ENCODE data around the gene DKKL1.

Gene DKKL1

DNA sequence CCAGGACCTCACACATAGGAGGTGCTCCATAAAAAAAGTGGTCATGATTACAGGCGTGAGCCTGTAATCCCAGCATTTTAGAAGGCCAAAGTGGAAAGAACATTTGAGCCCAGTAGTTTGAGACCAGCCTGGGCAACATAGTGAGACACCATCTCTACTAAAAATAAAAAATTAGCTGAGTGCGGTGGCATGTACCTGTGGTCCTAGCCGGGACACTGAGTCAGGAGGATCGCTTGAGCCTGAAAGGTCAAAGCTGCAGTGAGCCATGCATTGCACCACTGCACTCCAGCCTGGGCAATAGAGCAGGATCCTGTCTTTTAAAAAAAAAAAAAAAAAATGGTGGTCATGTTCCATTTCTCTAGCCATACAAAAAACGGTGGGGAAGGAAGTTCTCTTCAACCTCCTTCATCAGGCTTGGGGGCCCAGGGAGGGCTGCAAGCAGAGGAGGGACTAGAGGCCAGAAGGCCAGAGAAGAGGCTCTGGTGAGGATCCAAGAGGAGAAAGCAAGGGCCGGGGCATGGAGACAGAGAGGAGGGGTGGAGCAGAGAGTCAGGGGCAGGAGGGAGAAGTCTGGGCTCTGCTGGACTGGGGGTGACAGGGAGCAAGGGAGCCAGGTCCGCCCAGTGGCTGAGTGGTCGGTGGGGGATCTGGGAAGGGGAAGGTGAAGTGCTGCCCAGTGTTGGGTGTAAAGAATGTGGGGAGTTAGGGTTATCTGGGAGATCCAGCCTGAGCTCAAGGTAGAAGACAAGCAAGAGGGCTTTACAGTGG is 33.2 kb downstream of the DKKL1 start:
- DNase-seq (ENCODE audit: low read depth, low spot score): no peak

GRCh38 chr19:49398001-49398615 is 34.4 kb downstream of the DKKL1 start:
- DNase-seq (ENCODE audit: low read depth, low spot score): no peak

GRCh38 chr19:49398931-49399330 is 35.3 kb downstream of the DKKL1 start:
- DNase-seq (ENCODE audit: low read depth, low spot score): no peak

GRCh38 chr19:49400029-49400428 is 36.4 kb downstream of the DKKL1 start:
- no peak for DNase-seq (ENCODE audit: low read depth, low spot score)

GRCh38 chr19:49403404-49404187 is 39.9 kb downstream of the DKKL1 start:
- DNase-seq (ENCODE audit: low read depth, low spot score): no peak

DNA sequence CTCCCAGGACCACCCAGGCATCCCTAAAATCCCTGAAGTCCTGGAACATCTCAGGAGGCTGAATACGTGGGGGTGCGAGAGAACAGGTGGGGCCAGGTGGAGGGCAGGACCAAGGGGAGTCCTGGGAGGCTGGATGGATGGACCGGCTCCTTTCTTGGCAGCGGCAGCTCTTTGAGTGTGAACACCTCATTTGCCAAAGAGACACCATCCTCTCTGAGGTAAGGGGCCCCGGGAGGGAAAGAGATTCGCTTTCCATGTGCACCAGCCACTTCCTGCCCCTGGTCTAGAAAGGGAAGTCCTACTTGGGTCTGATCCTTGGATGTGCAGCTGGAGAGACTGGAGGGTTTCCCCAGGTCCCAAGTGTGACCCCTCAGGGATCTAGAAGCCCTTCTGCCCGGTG is 43.4 kb downstream of the DKKL1 start:
- DNase-seq (ENCODE audit: low read depth, low spot score): no peak

GRCh38 chr19:49407482-49408015 is 43.9 kb downstream of the DKKL1 start:
- DNase-seq (ENCODE audit: low read depth, low spot score): no peak

DNA sequence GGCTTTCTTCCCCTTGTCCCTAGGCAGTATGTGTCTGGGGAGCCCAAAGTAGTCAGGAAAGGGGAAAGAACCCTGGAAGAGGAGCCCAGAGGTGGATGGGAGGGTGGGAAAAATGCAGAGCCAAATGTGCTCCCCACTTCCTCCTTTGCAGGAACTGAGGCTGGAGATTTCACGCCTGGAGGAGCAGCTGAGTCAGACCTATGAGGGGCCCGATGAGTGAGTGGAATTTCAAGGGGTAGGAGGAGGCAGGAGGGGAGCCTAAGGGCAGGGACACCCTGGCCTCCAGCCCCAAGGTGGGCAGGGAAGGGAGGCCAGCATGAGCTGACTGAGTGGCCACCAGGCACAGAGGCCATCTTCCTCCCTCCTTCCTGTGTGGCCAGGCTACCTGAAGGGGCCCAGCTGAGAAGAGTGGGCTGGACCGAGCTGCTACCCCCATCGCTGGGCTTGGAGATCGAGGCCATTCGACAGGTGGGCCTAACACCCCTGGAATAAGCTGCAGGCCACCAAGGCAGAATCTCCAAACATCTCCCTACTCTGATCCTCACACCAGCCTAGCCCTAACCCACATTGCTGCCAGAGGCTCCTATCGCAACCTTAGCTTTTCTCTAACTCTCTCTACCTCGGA is 45.3 kb downstream of the DKKL1 start:
- no peak for DNase-seq (ENCODE audit: low read depth, low spot score)

DNA sequence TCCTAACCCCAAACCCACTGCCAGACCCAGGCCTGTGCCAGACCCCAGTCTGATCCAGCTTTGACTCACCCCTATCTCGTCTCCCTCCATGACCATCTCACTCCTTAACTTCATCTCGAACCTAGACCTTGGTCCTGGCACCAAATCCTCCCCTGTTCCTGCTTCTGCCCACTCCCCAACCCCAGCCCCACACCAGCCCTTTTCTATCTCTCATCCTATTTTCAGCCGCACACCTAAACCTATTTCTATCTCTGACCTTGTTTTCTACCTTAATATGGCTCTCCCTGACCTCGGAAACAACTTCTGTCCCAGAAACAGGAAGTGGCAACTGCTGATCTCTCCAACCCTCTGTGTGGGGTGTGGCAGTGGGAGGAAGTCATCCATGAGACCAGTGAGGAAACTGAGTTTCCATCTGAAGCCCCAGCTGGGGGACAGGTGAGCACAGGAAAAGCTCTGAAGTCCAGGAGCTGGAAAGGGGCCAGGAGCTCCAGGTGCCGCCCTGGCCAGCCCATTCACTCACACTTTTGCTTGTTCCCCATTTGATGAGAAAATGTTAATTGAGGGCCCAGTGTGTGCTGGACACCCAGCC is 45.9 kb downstream of the DKKL1 start:
- no peak for DNase-seq (ENCODE audit: low read depth, low spot score)

DNA sequence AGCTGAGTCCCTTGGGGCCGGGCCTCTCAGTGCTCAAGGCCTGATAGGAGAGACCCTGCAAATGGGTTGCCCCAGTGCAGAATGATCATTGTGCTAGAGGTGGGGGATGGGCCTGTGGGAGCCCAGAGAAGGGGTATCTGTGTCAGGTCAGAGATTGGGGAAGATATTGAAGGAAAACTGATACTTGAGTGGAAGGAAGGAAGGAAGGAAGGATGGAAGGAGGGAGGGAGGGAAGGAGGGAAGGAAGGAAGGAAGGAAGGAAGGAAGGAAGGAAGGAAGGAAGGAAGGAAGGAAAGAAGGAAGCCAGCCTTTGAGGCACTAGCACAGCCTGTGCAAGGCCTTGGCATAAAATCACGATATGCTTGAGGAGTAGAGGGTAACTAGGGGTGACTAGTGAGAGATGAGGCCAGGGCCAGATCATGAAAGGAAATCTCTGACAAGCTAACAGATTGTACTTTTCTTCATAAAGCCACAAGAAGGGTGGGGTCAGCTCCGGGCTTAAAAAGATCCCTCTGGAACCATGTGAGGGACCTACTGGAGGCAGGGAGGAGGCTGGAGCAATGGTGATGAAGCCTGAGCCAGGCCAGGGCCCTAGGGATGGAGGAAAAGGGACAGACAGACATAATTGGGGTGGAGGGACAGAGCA is 48.1 kb downstream of the DKKL1 start:
- DNase-seq (ENCODE audit: low read depth, low spot score): no peak

DNA sequence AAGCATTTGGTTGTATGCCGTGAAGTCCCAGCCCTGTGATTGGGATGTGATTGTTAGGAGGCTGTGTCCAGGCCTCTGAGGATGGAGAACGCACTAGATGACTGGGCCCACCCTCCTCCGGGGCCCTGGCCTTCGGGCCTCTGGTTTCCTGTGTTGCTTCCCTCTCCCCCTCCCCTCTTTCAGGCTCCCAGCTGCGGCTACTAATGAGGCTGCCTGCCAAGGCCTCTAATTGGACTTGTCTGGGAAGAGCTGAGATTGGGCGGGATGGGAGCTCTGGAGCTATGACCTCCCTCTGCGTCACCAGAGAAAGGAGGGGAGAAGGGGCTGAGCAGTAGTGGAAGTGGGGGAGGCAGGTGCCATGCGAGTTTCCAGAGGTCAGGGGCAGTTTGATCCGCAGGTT is 49.7 kb downstream of the DKKL1 start:
- no peak for DNase-seq (ENCODE audit: low read depth, low spot score)

- DNase-seq (ENCODE audit: low read depth, low spot score): no peak
Observed at GRCh38 chr19:49414256-49414655, 50.6 kb downstream of the DKKL1 start.

- DNase-seq (ENCODE audit: low read depth, low spot score): no peak
Observed at GRCh38 chr19:49415102-49415809, 51.6 kb downstream of the DKKL1 start.

GRCh38 chr19:49415810-49416200 is 52.1 kb downstream of the DKKL1 start:
- no peak for DNase-seq (ENCODE audit: low read depth, low spot score)

GRCh38 chr19:49417088-49417487 is 53.4 kb downstream of the DKKL1 start:
- DNase-seq (ENCODE audit: low read depth, low spot score): no peak

- no peak for DNase-seq (ENCODE audit: low read depth, low spot score)
Observed at GRCh38 chr19:49418511-49418910, 54.8 kb downstream of the DKKL1 start.

GRCh38 chr19:49419173-49419572 is 55.5 kb downstream of the DKKL1 start:
- no peak for DNase-seq (ENCODE audit: low read depth, low spot score)

- no peak for DNase-seq (ENCODE audit: low read depth, low spot score)
Observed at GRCh38 chr19:49420227-49420626, 56.5 kb downstream of the DKKL1 start.

DNA sequence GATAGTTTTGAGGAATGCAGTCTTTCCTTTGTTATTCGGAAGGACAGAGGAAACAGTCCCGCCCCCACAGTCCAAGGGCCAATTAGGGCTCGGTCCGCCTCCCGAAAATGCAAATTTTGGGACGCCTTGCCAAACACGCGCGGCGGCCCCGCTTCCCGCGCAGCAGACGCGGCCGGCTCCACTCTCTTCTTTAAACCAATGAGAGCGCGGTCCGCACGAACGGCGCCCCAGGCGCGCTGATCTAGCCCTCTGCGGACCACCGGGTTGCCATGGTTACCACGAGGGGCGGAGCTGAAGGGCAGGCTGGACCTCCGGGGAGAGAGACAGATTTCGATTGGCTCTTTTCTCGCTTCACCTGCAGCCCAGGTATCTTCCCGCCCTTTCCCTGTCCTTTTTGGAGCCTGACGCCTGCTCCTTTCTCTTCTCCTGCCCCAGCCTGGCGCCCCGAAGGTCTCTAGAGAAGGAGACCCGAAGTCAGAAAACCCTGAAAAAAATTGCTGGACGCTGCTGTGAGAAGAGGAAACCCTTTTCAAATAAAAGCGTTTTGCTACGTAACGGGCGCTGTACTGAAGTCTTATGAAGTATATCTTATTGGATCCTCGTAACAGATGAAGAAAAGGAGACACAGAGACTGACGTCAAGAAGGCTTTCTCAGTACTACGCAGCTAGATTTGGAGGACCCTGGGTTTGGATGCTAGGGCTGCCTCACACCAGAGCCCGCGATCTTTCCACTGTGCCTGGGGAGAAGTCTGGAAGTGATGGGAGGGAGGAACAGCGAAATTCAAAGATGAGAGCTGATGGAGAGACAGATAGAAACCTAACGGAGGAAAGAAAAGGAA is 57.6 kb downstream of the DKKL1 start:
- DNase-seq (ENCODE audit: low read depth, low spot score): no peak

GRCh38 chr19:49421878-49422202 is 58.2 kb downstream of the DKKL1 start:
- no peak for DNase-seq (ENCODE audit: low read depth, low spot score)
